GM21447 (cell line): ENCODE results near the gene CLSTN3.
"Not testable (repeated sequence)": the region's sequence is repeated elsewhere in the genome, so short reads cannot be mapped to it uniquely, and the experiment has no call there.

ENCODE experiments used
- ATAC-seq: cut with Tn5 transposase; IDR thresholded peaks from one replicate; pipeline ENCODE4 v1.9.1; 2021; ENCODE audit not compliant: unreplicated experiment

CLSTN3 gene

DNA sequence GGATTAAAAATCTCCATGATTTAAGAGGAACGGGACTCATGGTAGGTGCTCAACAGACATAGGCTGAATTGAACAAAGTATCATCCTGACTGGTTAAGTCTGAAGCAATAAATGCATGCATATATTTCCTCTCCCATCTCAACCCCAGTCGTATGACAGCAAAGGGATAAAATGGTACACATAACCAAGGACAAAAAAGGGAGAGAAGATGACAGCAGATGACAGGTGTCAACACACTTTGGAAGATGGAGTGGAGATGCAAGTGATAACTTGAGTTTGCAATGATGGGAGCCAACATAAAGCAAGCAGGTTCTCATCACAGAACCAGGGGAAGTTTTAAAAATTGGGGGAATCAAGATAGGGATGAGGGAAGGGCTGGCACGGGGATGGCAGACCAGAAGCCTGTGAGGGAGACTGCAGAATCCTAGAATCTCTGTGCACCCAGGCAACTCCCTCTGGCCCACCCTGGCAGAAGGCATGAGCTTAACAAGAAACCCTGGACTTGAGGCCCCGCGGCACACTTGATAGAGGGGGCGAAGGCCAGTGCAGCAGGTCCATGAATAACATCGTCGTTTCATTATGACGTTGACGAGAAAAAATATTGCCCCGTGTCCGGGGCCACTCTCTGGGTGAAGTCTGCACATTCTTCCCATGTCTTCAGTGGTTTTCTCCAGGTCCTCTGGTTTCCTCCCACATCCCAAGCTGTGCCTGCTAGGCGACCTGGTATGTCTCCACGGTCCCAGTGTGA, 26.2 kb upstream of the CLSTN3 start:
- ATAC-seq = no peak

DNA sequence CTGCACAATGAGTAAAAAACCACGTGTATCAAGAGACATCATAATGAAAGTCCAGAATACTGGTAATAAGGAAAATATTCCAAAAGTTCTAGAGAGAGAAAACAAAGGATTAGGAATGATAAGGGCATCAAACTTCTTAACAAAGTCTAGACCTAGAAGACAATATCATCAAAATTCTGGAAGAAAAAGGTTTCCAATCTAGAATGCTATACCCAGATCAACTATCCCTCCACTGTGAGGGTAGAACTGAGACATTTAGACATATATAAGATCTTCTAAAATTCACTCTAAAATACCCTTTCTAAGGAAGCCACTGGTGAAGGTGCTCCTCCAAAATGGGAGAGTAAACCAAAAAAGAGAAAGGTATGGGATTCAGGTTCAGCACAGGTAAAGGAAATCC, 24.1 kb upstream of the CLSTN3 start:
- no peak for ATAC-seq

DNA sequence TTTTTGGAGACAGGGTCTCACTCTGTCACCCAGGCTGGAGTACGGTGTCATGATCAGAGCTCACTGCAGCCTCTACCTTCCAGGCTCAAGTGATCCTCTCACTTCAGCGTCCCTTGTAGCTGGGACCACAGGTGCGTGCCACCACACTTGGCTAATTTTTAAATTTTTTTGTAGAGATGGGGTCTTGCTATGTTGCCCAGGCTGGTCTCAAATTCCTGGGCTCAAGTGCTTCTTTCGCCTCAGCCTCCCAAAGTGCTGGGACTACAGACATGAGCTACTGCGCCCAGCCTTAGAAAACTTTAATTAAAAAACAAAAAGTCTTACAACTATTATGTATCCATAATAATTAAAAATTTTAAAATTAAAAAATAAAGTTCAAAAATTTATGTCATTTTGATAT, 23.0 kb upstream of the CLSTN3 start:
- ATAC-seq = not testable (repeated sequence)

DNA sequence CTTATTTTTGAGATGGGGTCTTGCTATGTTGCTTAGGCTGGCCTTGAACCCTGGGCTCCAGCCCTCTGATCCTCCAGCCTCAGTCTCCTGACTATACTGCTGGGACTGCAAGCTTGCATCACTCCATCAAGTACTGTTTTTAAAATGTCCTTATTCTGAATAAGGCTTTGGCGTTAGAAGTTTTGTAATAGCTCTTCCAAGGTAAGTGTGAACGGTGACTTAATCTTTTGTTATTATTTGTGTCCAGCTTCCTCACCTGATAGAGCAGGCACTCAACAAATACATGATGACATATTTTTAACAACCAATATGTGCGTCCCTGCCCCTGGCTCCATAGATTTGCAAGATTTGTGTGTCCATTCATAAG, 22.6 kb upstream of the CLSTN3 start:
- no peak for ATAC-seq

DNA sequence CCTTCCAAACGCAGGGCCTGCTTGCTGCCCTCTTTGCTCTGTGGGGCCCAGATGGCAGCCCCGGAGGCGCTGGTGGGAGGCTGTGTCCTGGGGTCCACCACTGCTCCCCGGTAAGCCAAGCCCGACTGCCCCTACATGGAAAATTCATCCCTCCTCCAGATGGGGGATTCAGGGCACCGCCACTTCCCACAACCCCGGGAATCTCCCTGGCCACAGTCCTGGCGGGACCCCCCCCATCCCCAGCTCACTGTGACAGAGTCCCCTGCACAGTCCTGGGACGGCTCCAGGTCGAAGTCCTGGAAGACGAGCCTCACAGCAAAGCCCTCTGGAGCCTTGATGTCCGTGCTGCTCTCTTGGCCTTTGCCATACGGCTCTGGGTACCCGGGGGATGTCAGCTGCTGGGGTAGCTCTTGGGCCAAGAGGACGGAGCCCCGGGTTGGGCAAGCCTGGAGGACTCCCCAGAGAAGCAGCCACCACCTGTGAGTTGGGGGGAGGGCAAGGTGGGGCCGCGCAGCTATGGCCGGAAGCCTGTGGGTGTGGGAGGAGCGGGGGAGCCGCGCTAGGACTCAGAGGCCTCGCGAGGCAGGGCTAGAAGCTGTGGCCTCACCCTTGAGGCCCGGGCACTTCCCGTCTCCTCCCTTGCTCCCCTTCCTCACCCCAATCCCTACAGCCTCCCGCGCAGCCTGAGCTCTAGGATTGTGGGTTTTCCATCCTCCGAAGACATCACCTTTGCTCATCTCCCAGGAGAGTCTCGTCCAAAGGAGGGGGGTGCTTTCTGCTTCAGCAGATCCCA, 22.0 kb upstream of the CLSTN3 start:
- ATAC-seq = peak; percentile 90

DNA sequence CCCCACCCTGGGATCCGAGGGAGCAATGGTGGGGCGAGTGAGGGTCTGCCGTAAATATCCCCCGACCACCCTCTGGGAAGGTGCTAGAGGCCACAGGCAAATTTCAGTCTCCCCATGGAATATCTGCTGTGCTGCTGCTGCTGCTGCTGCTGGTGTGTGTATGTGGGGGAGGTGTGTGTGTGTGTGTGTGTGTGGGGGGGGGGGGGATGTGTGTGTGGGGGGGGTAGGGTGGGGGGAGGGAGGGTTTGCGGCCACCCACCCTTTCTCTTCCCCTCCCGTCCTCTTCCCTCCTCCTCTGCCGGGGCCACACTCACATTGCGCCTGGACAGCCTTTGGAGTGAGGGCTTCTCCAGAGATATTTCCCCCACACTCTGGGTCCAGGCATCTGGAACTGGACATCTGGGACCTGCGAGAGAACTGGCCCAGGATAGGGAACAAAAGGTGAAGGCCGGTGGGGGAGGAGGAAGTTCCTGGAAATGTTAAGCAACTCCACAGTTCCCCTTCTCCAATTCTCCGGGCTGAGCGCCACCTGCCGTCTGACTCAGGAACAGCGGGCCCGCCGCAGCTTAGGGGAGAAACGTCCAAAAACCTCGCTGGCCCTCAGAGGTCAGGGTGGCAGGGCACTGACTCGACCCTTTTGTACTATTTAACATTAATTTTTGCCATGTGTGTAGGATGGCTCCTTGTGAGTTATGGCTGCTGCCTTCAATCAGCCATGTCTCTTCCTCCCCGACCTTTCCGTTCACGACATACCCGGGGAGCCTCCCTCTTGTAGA, 21.2 kb upstream of the CLSTN3 start, which contains the start of gene C1RL:
Gene C1RL, minus strand, starts transcription at position 419 of the 776 bp plus-strand sequence. Its CDS starts 34 bp downstream, at position 385.
- peak; percentile 34 for ATAC-seq

DNA sequence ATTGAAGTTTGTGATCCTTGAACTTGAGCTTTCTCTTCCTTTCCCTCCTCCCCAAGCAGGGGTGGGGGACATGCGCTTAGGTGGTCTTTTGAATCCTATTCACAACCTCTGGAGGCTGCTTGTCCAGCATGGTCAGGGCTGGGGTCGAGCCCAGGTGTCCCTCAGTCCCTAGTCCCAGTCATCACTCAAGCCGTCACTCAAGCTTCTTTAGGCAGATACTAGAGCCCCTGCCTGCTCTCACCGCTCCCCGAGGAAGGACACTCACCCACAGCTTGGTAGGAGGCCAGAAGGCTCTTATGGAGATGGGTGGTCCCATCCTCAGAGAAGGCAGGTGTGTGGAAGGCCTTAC, 20.6 kb upstream of the CLSTN3 start:
- no peak for ATAC-seq

DNA sequence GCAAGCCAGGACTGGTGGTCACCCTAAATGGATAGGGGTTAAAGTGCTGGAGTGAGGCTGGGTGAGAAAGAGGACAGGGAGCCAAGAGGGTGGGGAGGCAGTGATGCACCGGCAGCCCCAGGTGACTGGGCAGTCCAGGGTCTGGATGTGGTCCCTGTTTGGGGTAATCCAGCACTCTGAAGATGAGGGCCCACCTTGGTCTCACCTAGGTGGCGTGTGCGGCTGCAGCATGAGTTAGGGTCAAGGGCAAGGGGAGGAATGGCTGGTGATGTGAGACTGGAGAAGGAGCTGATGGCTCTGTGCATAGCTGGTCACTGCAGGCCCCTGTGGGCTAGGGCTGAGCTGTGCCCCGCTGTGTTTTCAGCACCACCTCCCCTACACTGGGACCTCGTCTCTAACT, 19.5 kb upstream of the CLSTN3 start:
- ATAC-seq = no peak

DNA sequence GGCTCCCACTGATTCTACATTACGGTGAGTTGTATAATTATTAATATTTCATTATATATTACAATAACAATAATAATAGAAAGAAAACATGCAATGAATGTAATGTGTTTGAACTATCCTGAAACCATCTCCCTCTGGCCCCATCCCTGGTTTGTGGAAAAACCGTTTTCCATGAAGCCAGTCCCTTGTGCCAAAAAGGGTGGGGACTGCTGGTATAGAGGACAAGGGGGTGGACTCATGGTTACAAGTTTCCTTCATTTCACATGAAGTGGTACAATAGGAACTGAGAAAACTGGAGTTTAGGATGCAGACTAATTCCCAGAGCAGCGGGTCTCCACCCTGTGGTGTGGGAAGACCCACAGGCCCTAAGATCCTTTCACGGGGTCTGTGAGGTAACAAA, 18.1 kb upstream of the CLSTN3 start:
- no peak for ATAC-seq

DNA sequence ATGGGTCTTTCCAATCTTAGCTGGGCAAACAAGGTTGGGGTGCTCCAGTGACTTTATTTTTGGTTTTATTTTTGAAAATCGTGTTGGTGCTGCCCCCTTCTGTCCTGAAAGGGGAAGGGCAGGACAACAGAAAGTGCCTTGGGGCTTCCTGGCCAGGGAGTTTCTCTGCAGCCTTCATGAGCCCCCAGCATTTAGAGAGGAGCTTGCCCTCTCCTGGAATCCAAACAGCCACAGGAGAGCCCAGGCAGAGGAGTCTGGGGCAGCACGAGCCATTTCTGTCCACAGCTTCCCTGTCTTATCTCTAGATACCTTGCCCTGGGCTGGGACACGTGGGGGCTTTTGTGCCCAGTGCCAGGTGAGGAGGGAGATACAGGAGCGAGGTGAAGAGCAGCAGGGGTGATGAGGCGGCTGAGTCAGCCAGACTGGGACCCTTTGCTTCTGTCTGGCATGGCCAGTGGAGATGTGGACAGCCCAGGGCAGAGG, 16.7 kb upstream of the CLSTN3 start:
- ATAC-seq = no peak

DNA sequence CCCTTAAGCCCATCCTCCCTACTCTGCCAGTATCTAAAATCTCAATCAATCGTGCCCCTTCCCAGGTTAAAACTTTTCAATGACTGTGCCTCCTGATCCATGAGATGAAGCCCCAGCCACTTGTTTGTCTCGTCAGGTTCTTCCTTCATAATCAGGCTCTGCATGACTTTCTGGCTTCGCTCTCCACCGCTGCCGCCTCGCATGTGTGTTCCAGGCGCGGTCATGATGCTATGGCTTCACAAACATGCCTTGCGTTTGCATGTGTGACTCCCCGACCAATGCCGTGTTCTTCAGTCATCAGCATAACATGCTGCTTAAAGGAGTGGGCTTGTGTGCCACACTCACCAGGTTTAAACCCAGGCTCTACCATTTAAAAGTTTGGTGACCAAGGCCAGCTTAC, 16.2 kb upstream of the CLSTN3 start:
- ATAC-seq = no peak

DNA sequence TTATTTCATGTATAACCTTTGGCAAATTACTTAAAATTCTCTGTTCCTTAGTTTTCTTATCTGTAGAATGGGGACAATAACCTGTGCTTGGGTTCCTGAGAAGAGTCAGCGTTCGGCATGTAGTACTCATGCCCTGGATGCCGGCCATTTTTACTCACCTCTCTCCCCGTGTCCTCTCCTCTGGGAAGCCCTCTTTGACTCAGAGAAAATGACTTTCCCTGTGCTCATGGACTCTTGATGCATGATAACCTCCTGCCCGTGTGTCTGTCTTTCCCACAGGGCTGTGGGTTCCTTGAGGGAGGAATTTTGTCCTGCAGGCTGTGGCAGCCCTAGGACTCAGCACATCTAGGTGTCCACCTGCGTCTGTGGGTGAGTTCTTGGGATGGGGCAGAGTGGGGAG, 15.3 kb upstream of the CLSTN3 start:
- no peak for ATAC-seq

DNA sequence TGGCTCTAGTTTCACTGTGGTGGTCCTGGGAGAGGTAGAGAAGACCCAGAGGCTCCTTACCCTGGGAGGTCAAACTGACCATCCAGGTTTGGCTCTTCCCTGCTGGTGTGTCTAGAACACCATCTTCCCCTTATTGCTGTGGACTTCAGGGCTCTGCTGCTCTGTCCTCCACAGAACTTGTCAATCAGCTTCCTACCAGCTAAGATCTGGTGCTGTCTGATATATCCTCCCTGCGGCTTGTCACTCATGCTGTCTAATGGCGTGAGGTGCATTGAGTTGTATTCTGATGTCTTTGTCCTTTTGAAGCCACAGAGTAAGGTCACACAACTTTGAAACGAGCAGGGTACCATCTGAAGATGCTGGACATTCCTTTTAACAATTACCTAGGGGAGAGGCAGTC, 14.0 kb upstream of the CLSTN3 start:
- ATAC-seq = no peak

DNA sequence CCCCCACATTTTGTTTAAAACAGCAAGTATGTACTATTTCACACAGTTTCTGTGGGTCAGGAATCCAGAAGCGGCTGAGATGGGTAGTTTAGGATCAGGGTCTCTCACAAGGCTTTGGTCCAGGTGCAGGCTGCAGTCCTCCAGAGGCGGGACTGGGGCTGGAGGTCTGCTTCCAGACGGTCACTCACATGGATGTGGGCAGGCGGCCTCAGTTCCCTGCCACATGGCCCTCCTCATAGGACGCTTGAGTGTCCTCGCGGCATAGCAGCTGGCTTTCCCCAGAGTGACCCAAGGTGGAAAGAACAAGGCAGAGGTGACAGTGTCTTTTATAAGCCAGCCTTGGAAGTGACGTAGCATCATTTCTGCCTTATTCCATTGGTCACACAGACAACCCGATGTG, 13.3 kb upstream of the CLSTN3 start:
- ATAC-seq = no peak

DNA sequence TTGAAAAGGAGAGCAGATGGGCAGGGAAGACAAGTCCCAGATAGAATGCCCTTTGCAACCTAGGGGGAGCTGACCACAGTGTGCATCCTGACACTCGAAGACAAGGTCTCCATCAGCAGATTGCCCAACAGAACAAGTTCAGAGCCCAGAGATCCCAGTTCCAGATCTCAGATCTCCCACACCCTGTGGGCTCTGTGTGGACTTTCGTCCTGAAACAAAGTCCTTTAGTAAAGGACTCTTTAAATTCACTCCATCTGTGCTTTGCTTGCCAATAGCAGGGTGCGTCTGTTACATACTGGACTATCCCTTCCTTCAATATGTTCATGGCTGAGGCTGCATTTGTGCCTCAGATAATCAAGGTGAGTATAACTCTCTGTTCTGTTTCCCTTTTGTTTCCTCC, 12.5 kb upstream of the CLSTN3 start:
- no peak for ATAC-seq

DNA sequence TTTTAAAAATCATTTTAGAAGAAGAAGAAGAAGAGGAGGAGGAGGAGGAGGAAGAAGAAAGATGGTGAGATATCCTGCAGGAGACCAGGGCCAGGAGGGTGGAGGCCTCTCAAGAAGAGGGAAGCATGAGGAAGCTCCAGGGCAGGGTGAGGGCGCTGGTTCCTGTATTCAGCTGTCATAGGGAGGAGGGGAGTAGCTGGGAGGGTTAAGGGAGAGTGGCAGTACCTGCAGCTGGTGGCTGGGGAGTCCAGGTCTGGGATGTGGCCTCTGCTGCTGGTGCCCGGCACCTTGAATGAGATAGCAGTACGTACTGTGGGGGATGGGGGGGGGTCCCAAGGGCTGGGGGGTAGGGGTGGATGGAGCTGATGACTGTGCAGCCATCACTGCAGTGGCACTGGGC, 11.3 kb upstream of the CLSTN3 start:
- ATAC-seq = no peak

DNA sequence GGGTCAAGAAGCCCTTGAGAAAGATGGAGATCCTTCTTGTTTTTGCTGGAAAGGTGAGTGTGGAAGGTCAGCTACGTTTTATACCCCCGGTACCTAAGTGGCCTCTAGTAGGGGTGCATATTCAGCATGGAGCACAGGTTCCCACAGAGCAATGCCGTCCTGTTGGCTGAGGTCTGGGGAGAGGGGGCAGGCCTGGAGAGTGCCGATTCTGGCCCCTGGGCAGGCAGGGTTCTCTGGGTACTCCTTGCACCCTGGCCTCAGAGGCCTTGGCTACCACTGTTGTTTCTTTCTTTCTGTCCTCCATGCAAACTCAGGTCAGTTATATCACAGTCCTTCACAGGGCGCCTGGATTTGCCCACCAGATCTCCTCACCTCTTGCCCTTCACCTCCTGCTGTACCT, 10.0 kb upstream of the CLSTN3 start:
- no peak for ATAC-seq

DNA sequence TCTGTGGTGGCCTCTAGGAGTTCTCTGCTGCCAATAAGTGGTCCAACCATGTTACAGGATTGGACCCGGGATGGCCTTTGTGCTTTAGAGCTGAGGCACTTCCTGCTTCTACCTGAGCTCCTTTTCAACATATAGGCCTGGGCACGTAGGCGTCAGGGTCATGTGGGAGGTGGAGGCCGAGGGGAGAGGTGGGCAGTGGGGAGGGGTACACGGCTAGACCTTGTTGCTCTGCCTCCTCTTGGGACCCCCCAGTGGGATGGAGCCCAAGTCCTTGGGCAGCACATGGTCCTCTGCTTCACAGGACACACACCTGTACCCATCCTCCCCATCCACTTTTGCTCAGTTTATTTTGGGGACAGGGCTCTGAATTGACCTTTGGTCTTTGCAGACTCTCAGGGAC, 8.8 kb upstream of the CLSTN3 start:
- no peak for ATAC-seq

DNA sequence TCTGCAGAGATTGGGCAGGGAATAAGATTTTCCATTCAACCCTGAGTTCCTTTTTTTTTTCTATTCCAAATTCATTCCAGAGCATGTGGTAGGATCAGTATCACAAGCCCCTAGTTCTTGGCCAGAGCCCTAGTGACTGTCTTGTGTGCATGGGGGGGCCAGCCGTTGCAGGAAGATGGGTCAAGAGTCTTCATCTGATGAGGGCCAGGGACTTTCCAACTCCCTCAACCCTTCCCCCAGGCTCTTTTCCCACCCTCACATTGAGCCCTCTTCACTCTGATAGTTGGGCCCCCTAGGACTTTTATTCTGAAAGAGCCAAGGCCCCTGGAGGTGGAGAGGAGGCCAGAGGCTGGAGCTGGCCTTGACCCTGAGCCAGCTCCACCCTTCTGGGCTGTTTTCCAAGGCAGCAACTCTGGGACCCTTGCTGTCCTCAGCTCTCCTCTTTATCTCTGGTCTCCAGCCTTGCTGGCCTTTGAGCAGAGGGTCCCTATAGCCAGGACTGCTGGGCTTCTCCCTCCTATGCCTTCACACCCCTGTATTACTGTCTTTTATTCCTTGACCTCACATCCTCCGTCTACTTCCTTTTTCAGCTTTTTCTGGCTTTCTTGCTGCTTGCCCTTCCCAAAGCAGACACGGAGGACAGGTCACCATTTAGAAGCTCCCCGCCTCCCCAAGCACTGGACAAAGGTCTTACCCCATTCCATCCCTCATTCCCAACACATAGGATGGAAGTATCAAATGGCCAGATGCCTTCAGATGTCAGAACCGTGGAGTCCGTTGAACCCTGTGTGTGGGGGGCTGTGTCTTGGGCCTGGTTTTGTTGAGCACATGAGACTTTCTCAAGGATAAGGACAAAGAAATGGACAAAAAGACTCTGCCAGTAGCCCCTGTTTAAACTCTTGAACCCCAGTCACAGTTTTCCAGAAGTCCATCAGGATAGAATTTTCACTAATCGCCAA, 7.1 kb upstream of the CLSTN3 start:
- no peak for ATAC-seq

DNA sequence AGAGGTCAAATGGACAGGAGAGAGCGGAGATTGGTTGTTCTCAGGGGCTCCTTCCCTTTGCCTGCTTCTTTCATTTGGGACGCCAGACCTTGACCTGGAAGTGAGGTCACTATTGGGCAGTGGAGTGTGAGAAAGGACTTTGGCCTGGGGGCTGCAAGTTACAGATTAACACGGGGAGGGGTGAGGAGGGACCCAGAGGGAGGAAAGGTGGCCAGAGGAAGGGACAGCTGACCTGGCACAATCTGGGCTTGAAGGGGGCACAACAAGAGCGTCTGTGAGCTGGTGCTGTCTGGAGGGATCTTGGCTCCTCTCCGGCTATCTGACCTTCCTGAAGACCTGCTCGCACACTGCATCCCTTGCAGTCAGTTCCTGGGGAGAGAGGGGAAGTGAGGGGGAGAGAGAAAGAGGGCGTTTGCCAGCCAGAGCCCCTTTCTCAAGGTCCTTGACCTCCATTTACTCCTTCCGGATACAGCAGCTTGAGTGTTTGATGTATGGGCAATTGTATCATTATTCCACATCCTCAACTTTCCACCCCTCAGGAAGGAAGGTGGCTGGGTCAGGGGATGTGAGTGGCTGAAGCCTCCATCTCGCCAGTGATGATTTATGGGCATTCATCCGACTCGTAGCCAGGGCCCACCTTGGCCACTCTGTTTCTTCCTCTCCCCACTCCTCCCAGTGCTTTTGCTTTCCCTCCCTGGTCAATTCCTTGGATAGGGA, 6.2 kb upstream of the CLSTN3 start:
- ATAC-seq = no peak
